ENCODE results near the gene LSP1. TPM values are rescaled to one million over a fixed set of nuclear protein-coding genes. Genes with fewer than 3 reads are reported as not detected.

Gene LSP1
- polyA plus RNA-seq, 1 donor from 2014 or later, result not detected

DNA sequence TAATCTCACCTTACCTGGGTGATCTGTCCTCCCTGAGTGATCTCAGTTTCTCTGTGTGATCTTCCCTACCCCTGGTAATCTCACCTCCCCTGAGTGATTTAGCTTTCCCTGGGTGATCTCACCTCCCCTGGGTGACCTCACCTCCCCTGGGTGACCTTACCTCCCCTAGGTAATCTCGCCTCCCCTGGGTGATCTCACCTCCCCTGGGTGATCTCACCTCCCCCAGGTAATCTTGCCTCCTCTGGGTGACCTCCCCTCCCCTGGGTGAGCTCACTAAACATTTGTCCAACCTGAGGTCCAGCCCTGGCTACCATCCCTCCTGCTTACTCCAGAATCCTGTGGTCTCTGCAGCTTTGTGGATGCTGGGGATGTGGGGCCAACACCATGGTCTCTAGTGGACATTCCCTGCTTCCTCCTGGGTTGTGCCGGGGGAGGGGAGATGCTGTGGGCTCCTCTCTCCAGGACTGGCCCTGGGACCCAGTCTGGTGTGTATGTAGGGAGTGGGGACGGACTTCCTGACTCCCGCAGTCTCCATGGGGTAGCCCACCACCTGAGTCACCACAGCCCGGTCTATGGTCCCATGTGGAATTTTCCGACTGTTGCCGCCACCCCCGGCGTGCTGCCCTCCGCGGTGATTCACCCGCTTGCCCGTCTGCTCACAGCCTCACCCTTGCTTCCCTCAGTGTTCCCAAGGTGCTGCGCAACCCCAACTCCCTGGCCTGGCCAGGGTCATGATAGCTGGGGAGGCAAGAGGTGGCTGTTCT lies 9.9 kb downstream of the LSP1 start:
- Histone ChIP-seq H3K79me2 (replicated peaks; ENCODE audit: insufficient read depth, low read length) (no peaks in the 10 kb centered on the region), H3F3A (ENCODE audit: insufficient read depth, low read length, poor library complexity, severe bottlenecking) (no peaks in the 10 kb centered on the region), H2AFZ (ENCODE audit: low read depth, low read length) (no peak overlapping the region), H3K4me2 (ENCODE audit: low read length) (no peak overlapping the region), H3K9me3 (ENCODE audit: low read length) (no peaks in the 10 kb centered on the region), H3K27ac (ENCODE audit: low read length) (no peak overlapping the region), H3K9me2 (ENCODE audit: insufficient read depth, low read length) (no peaks in the 10 kb centered on the region), H3K4me3 (ENCODE audit: low read length) (no peak overlapping the region), H3K36me3 (ENCODE audit: insufficient read depth, low read length) (no peaks in the 10 kb centered on the region), H3K27me3 (ENCODE audit: insufficient read depth, low read depth, low read length) (no peaks in the 10 kb centered on the region), H3K9ac (ENCODE audit: low read length) (no peak overlapping the region), H4K20me1 (ENCODE audit: insufficient read depth) (no peaks in the 10 kb centered on the region)
- TF ChIP-seq REST (IDR thresholded peaks at IDR 0.05; ENCODE audit: borderline replicate concordance), result no peak
- no peak for TF ChIP-seq SMC3 (conservative IDR thresholded peaks at IDR 0.05; ENCODE audit: poor library complexity)

DNA sequence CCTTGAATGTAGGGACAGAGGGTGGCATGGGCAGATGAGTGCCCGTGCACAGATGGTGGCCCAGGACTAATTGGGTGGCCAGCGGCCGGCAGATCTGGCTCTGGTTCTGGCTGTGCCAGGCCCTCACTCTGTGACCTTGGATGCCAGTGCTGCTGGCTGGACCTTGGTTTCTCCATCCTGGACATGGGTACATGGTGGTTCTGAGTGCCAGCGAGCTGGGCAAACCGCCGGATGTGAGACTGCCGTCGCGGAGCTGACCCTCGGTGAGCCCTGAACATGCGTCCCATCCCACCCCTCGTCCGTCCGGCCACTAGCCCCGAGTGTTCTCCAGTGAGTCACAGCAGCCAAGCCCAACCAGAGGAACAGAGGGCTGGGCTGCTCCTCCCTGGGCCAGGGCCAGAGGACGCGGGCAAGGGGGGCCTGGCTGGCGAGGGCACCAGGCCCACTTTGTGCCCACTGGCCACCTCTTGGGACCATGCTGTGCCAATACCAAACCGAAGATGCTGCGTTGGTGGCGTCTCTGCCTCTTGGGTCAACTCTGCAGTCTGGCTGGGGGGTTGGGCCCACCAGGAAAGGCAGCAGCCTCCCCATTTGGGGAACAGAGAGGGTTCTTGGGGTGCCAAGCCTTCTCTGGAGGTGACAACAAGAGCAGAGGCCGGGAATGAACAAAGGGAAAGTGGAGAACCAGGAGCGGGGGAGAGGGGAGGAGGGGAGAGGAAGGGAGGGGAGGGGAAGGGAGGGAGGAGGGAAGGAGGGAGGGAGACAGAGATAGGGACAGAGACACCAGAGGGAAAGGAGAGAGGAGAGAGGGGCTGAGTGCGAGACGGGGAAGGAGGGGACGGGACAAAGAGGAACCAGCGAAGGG lies 10.7 kb downstream of the LSP1 start:
- no peak overlapping the region for H3K4me3 ChIP-seq (ENCODE audit: low read length)
- no peak overlapping the region for H3K9ac ChIP-seq (ENCODE audit: low read length)
- no peaks in the 10 kb centered on the region for H3F3A ChIP-seq (ENCODE audit: insufficient read depth, low read length, poor library complexity, severe bottlenecking)
- H3K79me2 ChIP-seq (replicated peaks; ENCODE audit: insufficient read depth, low read length), result no peaks in the 10 kb centered on the region
- no peaks in the 10 kb centered on the region for H3K9me3 ChIP-seq (ENCODE audit: low read length)
- no peak overlapping the region for H3K4me2 ChIP-seq (ENCODE audit: low read length)
- H3K9me2 ChIP-seq (ENCODE audit: insufficient read depth, low read length), result no peaks in the 10 kb centered on the region
- no peaks in the 10 kb centered on the region for H3K36me3 ChIP-seq (ENCODE audit: insufficient read depth, low read length)
- H4K20me1 ChIP-seq (ENCODE audit: insufficient read depth), result no peaks in the 10 kb centered on the region
- no peaks in the 10 kb centered on the region for H3K27me3 ChIP-seq (ENCODE audit: insufficient read depth, low read depth, low read length)
- H2AFZ ChIP-seq (ENCODE audit: low read depth, low read length), result no peak overlapping the region
- H3K27ac ChIP-seq (ENCODE audit: low read length), result no peak overlapping the region
- TF ChIP-seq MXI1 (conservative IDR thresholded peaks at IDR 0.05; ENCODE audit: poor library complexity, severe bottlenecking) (no peak), REST (IDR thresholded peaks at IDR 0.05; ENCODE audit: borderline replicate concordance) (no peak), EP300 (conservative IDR thresholded peaks at IDR 0.05; ENCODE audit: poor library complexity, severe bottlenecking) (no peak), TAF1 (IDR thresholded peaks at IDR 0.05; ENCODE audit: low read depth) (no peak), EZH2 (IDR thresholded peaks at IDR 0.05; ENCODE audit: borderline replicate concordance, insufficient read depth, low read length, poor library complexity, severe bottlenecking) (no peak), POLR2AphosphoS5 (IDR thresholded peaks at IDR 0.05) (no peak), RAD21 (conservative IDR thresholded peaks at IDR 0.05) (no peak), SMC3 (conservative IDR thresholded peaks at IDR 0.05; ENCODE audit: poor library complexity) (no peak)
- TF ChIP-seq, protein P1, sequence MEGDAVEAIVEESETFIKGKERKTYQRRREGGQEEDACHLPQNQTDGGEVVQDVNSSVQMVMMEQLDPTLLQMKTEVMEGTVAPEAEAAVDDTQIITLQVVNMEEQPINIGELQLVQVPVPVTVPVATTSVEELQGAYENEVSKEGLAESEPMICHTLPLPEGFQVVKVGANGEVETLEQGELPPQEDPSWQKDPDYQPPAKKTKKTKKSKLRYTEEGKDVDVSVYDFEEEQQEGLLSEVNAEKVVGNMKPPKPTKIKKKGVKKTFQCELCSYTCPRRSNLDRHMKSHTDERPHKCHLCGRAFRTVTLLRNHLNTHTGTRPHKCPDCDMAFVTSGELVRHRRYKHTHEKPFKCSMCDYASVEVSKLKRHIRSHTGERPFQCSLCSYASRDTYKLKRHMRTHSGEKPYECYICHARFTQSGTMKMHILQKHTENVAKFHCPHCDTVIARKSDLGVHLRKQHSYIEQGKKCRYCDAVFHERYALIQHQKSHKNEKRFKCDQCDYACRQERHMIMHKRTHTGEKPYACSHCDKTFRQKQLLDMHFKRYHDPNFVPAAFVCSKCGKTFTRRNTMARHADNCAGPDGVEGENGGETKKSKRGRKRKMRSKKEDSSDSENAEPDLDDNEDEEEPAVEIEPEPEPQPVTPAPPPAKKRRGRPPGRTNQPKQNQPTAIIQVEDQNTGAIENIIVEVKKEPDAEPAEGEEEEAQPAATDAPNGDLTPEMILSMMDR (IDR thresholded peaks at IDR 0.05; ENCODE audit: poor library complexity, severe bottlenecking), result no peak

Data from neural cell (in vitro differentiated cells).